HepG2 (cell line): ENCODE results near the gene CCDC181. TPM values are rescaled to one million over a fixed set of nuclear protein-coding genes. Genes with fewer than 3 reads are reported as not detected.

Source experiments
- ATAC-seq: fragments of 200-7000 bp; cut with Tn5 transposase; 3 replicates; pipeline ENCODE4 v1.9.1; 2020; ENCODE audit warnings: mild to moderate bottlenecking, moderate library complexity
- BruUV-seq: library from RNA; stranded (reverse); fragments of 400-500 nt; replicated peaks from 2 replicates; lab custom pipeline; 2021; lab: Mats Ljungman, UMichigan
- CTCF ChIA-PET: fragments of 300-600 bp; formaldehyde crosslinking; extraction: SDS; loops from one replicate; lab custom pipeline; 2021; ENCODE audit warnings: low total read pairs, inconsistent platforms, low intra/inter-chr PET ratio; lab: Yijun Ruan, JAX
- POLR2A ChIA-PET: fragments of 350-600 bp; sonication (Branson Sonifier 250); formaldehyde crosslinking; loops from one replicate; lab custom pipeline; 2020; ENCODE audit warnings: antibody characterized with exemption, inconsistent platforms; lab: Yijun Ruan, JAX
- DNase-seq: peaks from one replicate; pipeline ENCODE4 v3.0.0-alpha.2; 2015; ENCODE audit warnings: low spot score
- FAIRE-seq: peaks from 3 replicates; lab custom pipeline; 2011; peaks lifted over from hg19 to GRCh38; lab: Jason Lieb, UNC
- H2AFZ ChIP-seq: one replicate; pipeline ENCODE4 v1.6.1; 2011; ENCODE audit warnings: low read length, inconsistent platforms
- H3K27ac ChIP-seq: fragments of 300-600 bp; 3 replicates; pipeline ENCODE4 v1.8.0; 2011; ENCODE audit warnings: mixed run types, mild to moderate bottlenecking, mixed read lengths, low read length, inconsistent platforms; ENCODE audit not compliant: insufficient read depth; ENCODE audit errors: extremely low read length
- H3K27me3 ChIP-seq, 2 experiments: fragments of 200-600 bp in 1 of 2; 2 replicates in 1 of 2; 3 replicates in 1 of 2; pipeline versions ENCODE4 v1.6.0 to v1.8.0; 2011; ENCODE audit warnings: low read length in 2 of 2, mild to moderate bottlenecking in 2 of 2, moderate library complexity in 2 of 2, inconsistent platforms in 1 of 2; ENCODE audit not compliant: insufficient read depth in 2 of 2, control insufficient read depth in 1 of 2
- H3K36me3 ChIP-seq, 2 experiments: fragments of 200-600 bp in 1 of 2; replicated peaks in 1 of 2; 2 replicates in 1 of 2; 3 replicates in 1 of 2; pipeline versions ENCODE4 v1.5.1 to v1.8.0; 2011; ENCODE audit warnings: low read length in 2 of 2, inconsistent platforms in 1 of 2; ENCODE audit not compliant: insufficient read depth in 2 of 2, control insufficient read depth in 1 of 2
- H3K4me1 ChIP-seq: 2 replicates; pipeline ENCODE4 v1.5.1; 2012; ENCODE audit warnings: low read length, inconsistent platforms; ENCODE audit not compliant: insufficient read depth
- H3K4me2 ChIP-seq: 2 replicates; pipeline ENCODE4 v1.6.0; 2011; ENCODE audit warnings: low read depth, low read length, inconsistent platforms
- H3K4me3 ChIP-seq, 3 experiments: fragments of 200-600 bp in 1 of 3; sonication (generic), shearing (Covaris generic) in 1 of 3; replicated peaks in 1 of 3; 2 replicates each; pipeline ENCODE4 v1.5.1; 2011 to 2016; ENCODE audit warnings: low read length in 3 of 3, inconsistent platforms in 2 of 3, low read depth in 2 of 3, mild to moderate bottlenecking in 2 of 3, control low read depth in 1 of 3, mixed read lengths in 1 of 3; ENCODE audit not compliant: insufficient read depth in 1 of 3
- H3K79me2 ChIP-seq: one replicate; pipeline ENCODE4 v1.6.1; 2011; ENCODE audit warnings: low read length, inconsistent platforms; ENCODE audit not compliant: insufficient read depth
- H3K9ac ChIP-seq: 2 replicates; pipeline ENCODE4 v1.6.0; 2011; ENCODE audit warnings: mild to moderate bottlenecking, low read depth, low read length, inconsistent platforms; ENCODE audit not compliant: insufficient read depth
- H3K9me3 ChIP-seq: 2 replicates; pipeline ENCODE4 v1.5.1; 2012; ENCODE audit warnings: mild to moderate bottlenecking, low read length
- H4K20me1 ChIP-seq: 2 replicates; pipeline ENCODE4 v1.6.0; 2011; ENCODE audit warnings: inconsistent platforms, mild to moderate bottlenecking, low read length, moderate library complexity; ENCODE audit not compliant: insufficient read depth
- ATF2 ChIP-seq: sonication (generic); formaldehyde crosslinking; IDR thresholded peaks from 2 replicates; pipeline ENCODE4 v1.4.0; 2020; ENCODE audit warnings: missing genetic modification reagents
- FOXA1 ChIP-seq, 2 experiments: fragments of 450-650 bp in 1 of 2; sonication (generic) in 1 of 2; formaldehyde crosslinking in 1 of 2; IDR thresholded peaks; 2 replicates each; pipeline versions ENCODE4 v1.4.0 to v1.6.1; 2016 to 2020; ENCODE audit warnings: missing genetic modification reagents in 1 of 2
- IRF9 ChIP-seq: sonication (generic); formaldehyde crosslinking; IDR thresholded peaks from 2 replicates; pipeline ENCODE4 v1.8.0; 2022; ENCODE audit warnings: missing genetic modification reagents, mild to moderate bottlenecking, borderline replicate concordance
- KAT2B ChIP-seq: fragments of 150-350 bp; IDR thresholded peaks from 2 replicates; pipeline ENCODE4 v1.6.1; 2014; ENCODE audit warnings: low read depth, low read length, borderline replicate concordance
- MXD1 ChIP-seq: sonication (generic); formaldehyde crosslinking; IDR thresholded peaks from 2 replicates; pipeline ENCODE4 v1.4.0; 2020; ENCODE audit warnings: mild to moderate bottlenecking, missing genetic modification reagents
- PHF5A ChIP-seq: IDR thresholded peaks from one replicate; pipeline ENCODE4 v1.6.1; 2018; ENCODE audit warnings: low read depth, missing genetic modification reagents; ENCODE audit not compliant: unreplicated experiment
- SNAI1 ChIP-seq: sonication (generic); formaldehyde crosslinking; IDR thresholded peaks from 2 replicates; pipeline ENCODE4 v1.5.0; 2020; ENCODE audit warnings: mild to moderate bottlenecking, missing genetic modification reagents, borderline replicate concordance
- SUZ12 ChIP-seq: fragments of 150-350 bp; IDR thresholded peaks from 2 replicates; pipeline ENCODE4 v1.6.1; 2014; ENCODE audit warnings: low read depth, low read length
- ZNF460 ChIP-seq: sonication (generic); formaldehyde crosslinking; IDR thresholded peaks from 2 replicates; pipeline ENCODE4 v1.5.1; 2020; ENCODE audit warnings: missing genetic modification reagents, mild to moderate bottlenecking, borderline replicate concordance
- ZNF510 ChIP-seq: sonication (generic); formaldehyde crosslinking; IDR thresholded peaks from 2 replicates; pipeline ENCODE4 v1.4.0; 2020; ENCODE audit warnings: low read depth, mild to moderate bottlenecking, missing genetic modification reagents
- ZNF660 ChIP-seq: sonication (generic); formaldehyde crosslinking; IDR thresholded peaks from 2 replicates; pipeline ENCODE4 v1.5.1; 2020; ENCODE audit warnings: mild to moderate bottlenecking, low read depth, missing genetic modification reagents, borderline replicate concordance
- in situ Hi-C: cut with HindIII; loops from 2 replicates; pipeline ENCODE4 v1.10.0; 2017; ENCODE audit warnings: low pct_unique_long_range_greater_than_20kb; ENCODE audit not compliant: extremely low pct_ligation_motif_present
- intact Hi-C: fragments of 100-400 bp; cut with micrococcal nuclease; formaldehyde crosslinking; loops from one replicate; pipeline ENCODE4 v1.10.0; 2022; ENCODE audit not compliant: unreplicated experiment
- polyA plus RNA-seq, 8 experiments: library from polyadenylated mRNA; depleted of rRNA in 3 of 8; stranded (reverse) in 7 of 8; unstranded in 1 of 8; fragments of >200 nt; fragmentation: Illumina TruSeq in 4 of 8; extraction: Trizol in 4 of 8; gene quantifications; 2 replicates each; pipeline versions ENCODE4 v1.2.1 to v1.2.3, GENCODE V29; 2011 to 2016; ENCODE audit warnings: low read depth in 4 of 8, missing spikeins in 1 of 8, mixed read lengths in 1 of 8; ENCODE audit not compliant: insufficient read depth in 1 of 8
- total RNA-seq, 5 experiments: library from RNA; depleted of rRNA; stranded (reverse); fragments of >200 nt; fragmentation: Illumina TruSeq; extraction: Trizol; gene quantifications; 2 replicates each; pipeline ENCODE4 v1.2.3, GENCODE V29; 2016; ENCODE audit warnings: low read depth in 1 of 5

The CCDC181 gene
- total and polyA plus RNA-seq, 2 of the 13 experiments (the other 11 are each of a cell fraction or from before 2014, with no cell fraction given), result 0.07 TPM; not detected in 1

GRCh38 chr1:169468982-169469381 is 41.7 kb upstream of the CCDC181 start:
- ChIA-PET POLR2A (interaction anchor here (0.9 kb wide), 1 partner anchor 17 kb away, joined by 4 read pairs; the partner anchor contains the start of gene SLC19A2), CTCF (no interaction called here)
- no peak overlapping the region for H2AFZ ChIP-seq
- in situ Hi-C loops, result no loop called here
- H3K36me3 ChIP-seq, result peaks cover 9 to 43% of the 10 kb centered on the region in 2 experiments
- BruUV-seq, result no TSS peak
- DNase-seq, result no peak
- no peak overlapping the region for H3K4me3 ChIP-seq
- H3K4me2 ChIP-seq, result no peak overlapping the region
- peaks cover 5% of the 10 kb centered on the region for H3K79me2 ChIP-seq
- H3K9ac ChIP-seq, result no peak overlapping the region
- peaks cover 4% of the 10 kb centered on the region; the same call in 1 of the 2 replicates for H4K20me1 ChIP-seq
- H3K9me3 ChIP-seq, result no peaks in the 10 kb centered on the region
- no peak for ATAC-seq
- TF ChIP-seq IRF9 (CRISPR knock-in tag) (no peak), KAT2B (no peak), ZNF660 (CRISPR knock-in tag) (no peak), ZNF510 (CRISPR knock-in tag) (no peak), ZNF460 (CRISPR knock-in tag) (no peak), ATF2 (CRISPR knock-in tag) (no peak), PHF5A (CRISPR knock-in tag) (no peak), SUZ12 (no peak), FOXA1 (IDR thresholded peaks at IDR 0.05) (no peak), FOXA1 (CRISPR knock-in tag; IDR thresholded peaks at IDR 0.05) (no peak), MXD1 (CRISPR knock-in tag) (no peak), SNAI1 (CRISPR knock-in tag) (no peak)
- no peak overlapping the region for H3K27ac ChIP-seq
- no peaks in the 10 kb centered on the region for H3K4me1 ChIP-seq
- H3K27me3 ChIP-seq, result no peaks in the 10 kb centered on the region
- intact Hi-C loops, result loop anchor here (5.0 kb wide), 2 partner anchors 118 to 867 kb away; partner anchors contain the start of gene F5
- FAIRE-seq, result no peak
